K562 (cell line): Measurements from ENCODE around the gene SCN4B. TPM values are rescaled to one million over a fixed set of nuclear protein-coding genes. Genes with fewer than 3 reads are reported as not detected.

ENCODE experiments used
- ATAC-seq: fragments of 200-7000 bp; cut with Tn5 transposase; 3 replicates; pipeline ENCODE4 v1.9.1; 2020; ENCODE audit warnings: moderate library complexity
- BruUV-seq: library from RNA; stranded (reverse); fragments of 400-500 nt; replicated peaks from 2 replicates; lab custom pipeline; 2021; lab: Mats Ljungman, UMichigan
- CTCF ChIA-PET: fragments of 300-600 bp; formaldehyde crosslinking; extraction: SDS; loops from one replicate; lab custom pipeline; 2021; ENCODE audit warnings: low intra/inter-chr PET ratio; lab: Yijun Ruan, JAX
- POLR2A ChIA-PET: fragments of 300-600, 350-650 bp; sonication (Branson Sonifier 250); formaldehyde crosslinking; extraction: SDS; loops from one replicate; lab custom pipeline; 2021; ENCODE audit warnings: antibody characterized with exemption, inconsistent platforms; lab: Yijun Ruan, JAX
- DNase-seq, 4 experiments: peaks; one replicate each; pipeline versions ENCODE4 v3.0.0 to v3.0.0-alpha.2; 2011 to 2018; ENCODE audit warnings: low spot score in 3 of 4, mixed read lengths in 3 of 4; ENCODE audit errors: extremely low read depth in 1 of 4
- FAIRE-seq: peaks from 2 replicates; lab custom pipeline; 2011; peaks lifted over from hg19 to GRCh38; lab: Jason Lieb, UNC
- H2AFZ ChIP-seq: 2 replicates; pipeline ENCODE4 v1.6.0; 2011; ENCODE audit warnings: low read depth, low read length, control low read depth, inconsistent platforms
- H3K27ac ChIP-seq: fragments of 200-600 bp; 3 replicates; pipeline ENCODE4 v1.8.0; 2011; ENCODE audit warnings: low read depth, mild to moderate bottlenecking, control low read depth, inconsistent platforms, low read length, moderate library complexity, mixed read lengths; ENCODE audit errors: extremely low read depth
- H3K27me3 ChIP-seq, 2 experiments: fragments of 300-600 bp in 1 of 2; 2 replicates in 1 of 2; 3 replicates in 1 of 2; pipeline versions ENCODE4 v1.6.0 to v1.8.0; 2011; ENCODE audit warnings: inconsistent platforms in 2 of 2, low read length in 2 of 2, mild to moderate bottlenecking in 1 of 2, mixed read lengths in 1 of 2, moderate library complexity in 1 of 2; ENCODE audit not compliant: control insufficient read depth in 2 of 2, insufficient read depth in 2 of 2
- H3K36me3 ChIP-seq: fragments of 300-600 bp; 3 replicates; pipeline ENCODE4 v1.8.0; 2011; ENCODE audit warnings: mild to moderate bottlenecking, low read length, inconsistent platforms; ENCODE audit not compliant: control insufficient read depth, insufficient read depth
- H3K4me1 ChIP-seq, 2 experiments: fragments of 200-600 bp in 1 of 2; replicated peaks in 1 of 2; 2 replicates in 1 of 2; 3 replicates in 1 of 2; pipeline versions ENCODE4 v1.5.1 to v1.8.0; 2011; ENCODE audit warnings: inconsistent platforms in 2 of 2, low read length in 2 of 2, mild to moderate bottlenecking in 1 of 2, mixed read lengths in 1 of 2, moderate library complexity in 1 of 2; ENCODE audit not compliant: control insufficient read depth in 2 of 2, insufficient read depth in 2 of 2
- H3K4me2 ChIP-seq: 2 replicates; pipeline ENCODE4 v1.6.1; 2011; ENCODE audit warnings: low read length, control low read depth, inconsistent platforms, mixed read lengths; ENCODE audit not compliant: insufficient read depth
- H3K4me3 ChIP-seq: fragments of 200-600 bp; sonication (generic), shearing (Covaris generic); 2 replicates; pipeline ENCODE4 v1.5.1; 2016; ENCODE audit warnings: control low read depth, inconsistent platforms
- H3K79me2 ChIP-seq: fragments of 200-600 bp; 3 replicates; pipeline ENCODE4 v1.8.0; 2011; ENCODE audit warnings: low read length, inconsistent platforms; ENCODE audit not compliant: control insufficient read depth, insufficient read depth
- H3K9ac ChIP-seq, 2 experiments: 2 replicates each; pipeline versions ENCODE4 v1.6.0 to v1.6.1; 2011; ENCODE audit warnings: low read depth in 2 of 2, low read length in 2 of 2, control low read depth in 1 of 2, inconsistent platforms in 1 of 2, mild to moderate bottlenecking in 1 of 2, mixed read lengths in 1 of 2; ENCODE audit not compliant: insufficient read depth in 1 of 2
- H3K9me1 ChIP-seq: one replicate; pipeline ENCODE4 v1.6.0; 2011; ENCODE audit warnings: inconsistent platforms, mild to moderate bottlenecking, low read length, moderate library complexity; ENCODE audit not compliant: control insufficient read depth, insufficient read depth
- H3K9me3 ChIP-seq: replicated peaks from 2 replicates; pipeline ENCODE4 v1.5.1; 2011; ENCODE audit warnings: low read depth, low read length, inconsistent platforms; ENCODE audit not compliant: control insufficient read depth, insufficient read depth
- H4K20me1 ChIP-seq: replicated peaks from 2 replicates; pipeline ENCODE4 v1.6.1; 2011; ENCODE audit warnings: low read length, inconsistent platforms, mixed read lengths; ENCODE audit not compliant: control insufficient read depth, insufficient read depth
- DPF2 ChIP-seq: fragments of 450-650 bp; IDR thresholded peaks from 2 replicates; pipeline ENCODE4 v1.6.1; 2016
- EP300 ChIP-seq: IDR thresholded peaks from 2 replicates; pipeline ENCODE4 v1.6.1; 2012; ENCODE audit warnings: low read length, improper control_type of control experiment
- HNRNPLL ChIP-seq: fragments of 200-400 bp; formaldehyde crosslinking; IDR thresholded peaks from 2 replicates; pipeline ENCODE4 v1.6.1; 2017; ENCODE audit warnings: low read length, low read depth, mild to moderate bottlenecking; ENCODE audit not compliant: poor library complexity, severe bottlenecking
- MAFK ChIP-seq: IDR thresholded peaks from 2 replicates; pipeline ENCODE4 v1.6.1; 2011; ENCODE audit warnings: low read length, improper control_type of control experiment
- MCM2 ChIP-seq: fragments of 450-650 bp; IDR thresholded peaks from 2 replicates; pipeline ENCODE4 v1.6.1; 2017; ENCODE audit warnings: low read depth, mild to moderate bottlenecking
- PHB2 ChIP-seq: fragments of 450-650 bp; IDR thresholded peaks from 2 replicates; pipeline ENCODE4 v1.6.1; 2017; ENCODE audit warnings: low read depth
- POLR2AphosphoS2 ChIP-seq: IDR thresholded peaks from 2 replicates; pipeline ENCODE4 v1.6.1; 2012; ENCODE audit warnings: low read length, improper control_type of control experiment
- PPARD ChIP-seq: fragments of 250-450 bp; sonication (Bioruptor Pico); IDR thresholded peaks from 2 replicates; pipeline ENCODE4 v1.8.0; 2022; ENCODE audit warnings: inconsistent platforms, mild to moderate bottlenecking, moderate library complexity
- ZNF445 ChIP-seq: fragments of 250-450 bp; sonication (Bioruptor Pico); IDR thresholded peaks from 2 replicates; pipeline ENCODE4 v1.4.0; 2020; ENCODE audit warnings: low read depth, mild to moderate bottlenecking, moderate library complexity
- ZNF561 ChIP-seq: fragments of 450-650 bp; formaldehyde crosslinking; conservative IDR thresholded peaks from 2 replicates; pipeline ENCODE4 v1.4.0; 2020; ENCODE audit warnings: mild to moderate bottlenecking, moderate library complexity
- WGBS: fragments of 100-300 bp; shearing (Covaris generic); methylation state at CpG from one replicate; pipeline ENCODE4 v1.1.6; 2016; ENCODE audit warnings: low coverage, mixed read lengths; ENCODE audit not compliant: insufficient coverage; ENCODE audit errors: missing lambda C conversion rate; 5-methylcytosine and 5-hydroxymethylcytosine counted together
- in situ Hi-C: fragments of 300-500 bp; cut with MboI; formaldehyde crosslinking; loops from 4 replicates; pipeline ENCODE4 v1.15.0; 2018; ENCODE audit warnings: inconsistent platforms, mixed read lengths
- intact Hi-C: fragments of 100-400 bp; cut with micrococcal nuclease; formaldehyde crosslinking; loops from 2 replicates; pipeline ENCODE4 v1.14.2; 2022
- polyA plus RNA-seq, 8 experiments: library from polyadenylated mRNA; depleted of rRNA in 4 of 8; stranded (reverse) in 5 of 8; unstranded in 3 of 8; fragments of >200 nt; fragmentation: Nextera tagmentation in 2 of 8; fragmentation: Illumina TruSeq in 1 of 8; extraction: Ambion mirVana in 2 of 8; extraction: Trizol in 1 of 8; gene quantifications; 2 replicates each; pipeline versions ENCODE4 v1.2.1 to v1.2.3, GENCODE V29; 2011 to 2014; ENCODE audit warnings: inconsistent platforms in 1 of 8, missing spikeins in 1 of 8
- total RNA-seq, 7 experiments: library from RNA; depleted of rRNA in 6 of 7; stranded (reverse); fragments of >200 nt in 6 of 7; fragmentation: Illumina TruSeq in 2 of 7; extraction: Trizol in 2 of 7; gene quantifications; 2 replicates each; pipeline versions ENCODE4 v1.2.1 to v1.2.3, GENCODE V29; 2011 to 2021; ENCODE audit warnings: low replicate concordance in 1 of 7
- TF ChIP-seq, protein P1 (sequence below): fragments of 200-800 bp; sonication (Bioruptor generic); IDR thresholded peaks from 2 replicates; pipeline ENCODE4 v1.6.1; 2017; ENCODE audit warnings: missing genetic modification characterization, missing compliant biosample characterization
- TF ChIP-seq, protein P2 (sequence below): fragments of 250-450 bp; sonication (Bioruptor Pico); IDR thresholded peaks from 2 replicates; pipeline ENCODE4 v1.5.0; 2022; ENCODE audit warnings: mild to moderate bottlenecking
- TF ChIP-seq, protein P3 (sequence below): fragments of 250-450 bp; sonication (Bioruptor Pico); IDR thresholded peaks from 2 replicates; pipeline ENCODE4 v1.8.0; 2021; ENCODE audit warnings: borderline replicate concordance, mild to moderate bottlenecking, moderate library complexity; ENCODE audit not compliant: poor library complexity, severe bottlenecking
- TF ChIP-seq, protein P4 (sequence below): fragments of 450-650 bp; formaldehyde crosslinking; conservative IDR thresholded peaks from 2 replicates; pipeline ENCODE4 v1.4.0; 2022; ENCODE audit warnings: mild to moderate bottlenecking, missing genetic modification characterization
- TF ChIP-seq, protein P5 (sequence below): fragments of 450-650 bp; conservative IDR thresholded peaks from 2 replicates; pipeline ENCODE4 v1.6.1; 2016; ENCODE audit warnings: missing genetic modification characterization, low read depth, mild to moderate bottlenecking, control low read depth, missing compliant biosample characterization

SCN4B gene
- total and polyA plus RNA-seq, 9 of the 15 experiments (the other 6 are each of a cell fraction or from before 2014, with no cell fraction given) = 0.03 TPM; not detected in 8

DNA sequence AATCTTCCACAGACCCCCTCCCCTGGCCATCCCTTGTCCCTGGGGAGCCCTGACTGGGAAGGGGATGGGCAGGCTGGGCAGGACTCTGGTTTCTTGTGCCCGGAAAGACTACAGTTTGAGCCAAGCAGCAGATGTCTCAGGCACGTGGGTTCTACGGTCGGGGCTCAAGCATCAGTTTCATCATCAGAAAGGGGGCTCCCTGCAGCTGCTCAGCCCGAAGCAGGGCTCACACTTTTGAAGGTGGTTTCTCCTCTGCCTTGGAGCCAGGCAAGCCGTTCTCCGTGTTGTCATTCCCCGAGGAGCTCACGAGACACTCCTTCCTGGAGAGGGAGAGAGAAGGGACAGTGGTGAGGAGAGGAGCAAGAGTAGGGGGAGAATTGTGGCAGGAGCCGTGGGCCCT is 15.8 kb downstream of the SCN4B start (continued):
- TF ChIP-seq, protein P1, sequence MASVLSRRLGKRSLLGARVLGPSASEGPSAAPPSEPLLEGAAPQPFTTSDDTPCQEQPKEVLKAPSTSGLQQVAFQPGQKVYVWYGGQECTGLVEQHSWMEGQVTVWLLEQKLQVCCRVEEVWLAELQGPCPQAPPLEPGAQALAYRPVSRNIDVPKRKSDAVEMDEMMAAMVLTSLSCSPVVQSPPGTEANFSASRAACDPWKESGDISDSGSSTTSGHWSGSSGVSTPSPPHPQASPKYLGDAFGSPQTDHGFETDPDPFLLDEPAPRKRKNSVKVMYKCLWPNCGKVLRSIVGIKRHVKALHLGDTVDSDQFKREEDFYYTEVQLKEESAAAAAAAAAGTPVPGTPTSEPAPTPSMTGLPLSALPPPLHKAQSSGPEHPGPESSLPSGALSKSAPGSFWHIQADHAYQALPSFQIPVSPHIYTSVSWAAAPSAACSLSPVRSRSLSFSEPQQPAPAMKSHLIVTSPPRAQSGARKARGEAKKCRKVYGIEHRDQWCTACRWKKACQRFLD (CRISPR knock-in tag) = no peak
- TF ChIP-seq, protein P2, sequence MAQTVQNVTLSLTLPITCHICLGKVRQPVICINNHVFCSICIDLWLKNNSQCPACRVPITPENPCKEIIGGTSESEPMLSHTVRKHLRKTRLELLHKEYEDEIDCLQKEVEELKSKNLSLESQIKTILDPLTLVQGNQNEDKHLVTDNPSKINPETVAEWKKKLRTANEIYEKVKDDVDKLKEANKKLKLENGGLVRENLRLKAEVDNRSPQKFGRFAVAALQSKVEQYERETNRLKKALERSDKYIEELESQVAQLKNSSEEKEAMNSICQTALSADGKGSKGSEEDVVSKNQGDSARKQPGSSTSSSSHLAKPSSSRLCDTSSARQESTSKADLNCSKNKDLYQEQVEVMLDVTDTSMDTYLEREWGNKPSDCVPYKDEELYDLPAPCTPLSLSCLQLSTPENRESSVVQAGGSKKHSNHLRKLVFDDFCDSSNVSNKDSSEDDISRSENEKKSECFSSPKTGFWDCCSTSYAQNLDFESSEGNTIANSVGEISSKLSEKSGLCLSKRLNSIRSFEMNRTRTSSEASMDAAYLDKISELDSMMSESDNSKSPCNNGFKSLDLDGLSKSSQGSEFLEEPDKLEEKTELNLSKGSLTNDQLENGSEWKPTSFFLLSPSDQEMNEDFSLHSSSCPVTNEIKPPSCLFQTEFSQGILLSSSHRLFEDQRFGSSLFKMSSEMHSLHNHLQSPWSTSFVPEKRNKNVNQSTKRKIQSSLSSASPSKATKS = no peak
- TF ChIP-seq ZNF445 = no peak
- TF ChIP-seq, all 486 proteins: peak for 0

DNA sequence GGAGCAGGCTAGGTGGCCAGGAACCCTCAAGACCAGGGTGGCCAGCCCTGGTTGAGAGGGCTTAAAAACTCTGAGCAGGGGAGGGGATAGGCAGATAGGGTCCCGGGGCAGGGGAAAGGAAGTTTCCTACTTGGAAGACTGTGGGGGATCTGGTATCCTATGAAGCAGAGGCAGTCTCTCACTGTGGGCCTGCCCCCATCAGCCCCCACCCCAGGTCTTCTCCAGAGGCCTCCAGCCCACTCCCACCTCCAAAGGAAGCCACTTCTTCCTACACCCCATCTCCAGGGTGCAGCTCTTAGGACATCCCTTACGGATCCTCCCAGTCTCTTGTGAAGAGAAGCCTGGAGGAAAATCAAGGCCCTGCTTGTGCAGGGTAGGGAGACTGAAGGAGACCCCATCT is 16.3 kb downstream of the SCN4B start:
- Histone ChIP-seq H3K9me1 (peaks cover 3% of the 10 kb centered on the region), H3K9ac (no peak overlapping the region), H3K4me1 (no peaks in the 10 kb centered on the region), H3K27ac (no peak overlapping the region), H3K27me3 (peaks cover 22 to 64% of the 10 kb centered on the region in 2 experiments), H3K79me2 (no peaks in the 10 kb centered on the region), H4K20me1 (no peaks in the 10 kb centered on the region; the same call in 1 of the 2 replicates), H3K4me3 (no peak overlapping the region), H3K9me3 (no peaks in the 10 kb centered on the region), H3K4me2 (no peak overlapping the region), H3K36me3 (no peaks in the 10 kb centered on the region), H2AFZ (no peak overlapping the region)
- POLR2A ChIA-PET = interaction anchor here (0.6 to 0.9 kb wide), 2 partner anchors 12 to 24 kb away, joined by 3 to 4 read pairs; no protein-coding TSS in a partner anchor
- 0% methylated on average over 2 of the region's 2 CpGs for WGBS
- ATAC-seq (no peak), DNase-seq (no peak), FAIRE-seq (no peak)
- TF ChIP-seq, protein P3, sequence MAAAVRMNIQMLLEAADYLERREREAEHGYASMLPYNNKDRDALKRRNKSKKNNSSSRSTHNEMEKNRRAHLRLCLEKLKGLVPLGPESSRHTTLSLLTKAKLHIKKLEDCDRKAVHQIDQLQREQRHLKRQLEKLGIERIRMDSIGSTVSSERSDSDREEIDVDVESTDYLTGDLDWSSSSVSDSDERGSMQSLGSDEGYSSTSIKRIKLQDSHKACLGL = no peak
- TF ChIP-seq PHB2 (no peak), POLR2AphosphoS2 (no peak), DPF2 (no peak), EP300 (no peak), HNRNPLL (no peak), MCM2 (no peak), MAFK (no peak), PPARD (CRISPR knock-in tag) (no peak), ZNF561 (no peak)
- TF ChIP-seq, protein P4, sequence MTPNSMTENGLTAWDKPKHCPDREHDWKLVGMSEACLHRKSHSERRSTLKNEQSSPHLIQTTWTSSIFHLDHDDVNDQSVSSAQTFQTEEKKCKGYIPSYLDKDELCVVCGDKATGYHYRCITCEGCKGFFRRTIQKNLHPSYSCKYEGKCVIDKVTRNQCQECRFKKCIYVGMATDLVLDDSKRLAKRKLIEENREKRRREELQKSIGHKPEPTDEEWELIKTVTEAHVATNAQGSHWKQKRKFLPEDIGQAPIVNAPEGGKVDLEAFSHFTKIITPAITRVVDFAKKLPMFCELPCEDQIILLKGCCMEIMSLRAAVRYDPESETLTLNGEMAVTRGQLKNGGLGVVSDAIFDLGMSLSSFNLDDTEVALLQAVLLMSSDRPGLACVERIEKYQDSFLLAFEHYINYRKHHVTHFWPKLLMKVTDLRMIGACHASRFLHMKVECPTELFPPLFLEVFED (CRISPR knock-in tag) = no peak
- TF ChIP-seq, protein P5, sequence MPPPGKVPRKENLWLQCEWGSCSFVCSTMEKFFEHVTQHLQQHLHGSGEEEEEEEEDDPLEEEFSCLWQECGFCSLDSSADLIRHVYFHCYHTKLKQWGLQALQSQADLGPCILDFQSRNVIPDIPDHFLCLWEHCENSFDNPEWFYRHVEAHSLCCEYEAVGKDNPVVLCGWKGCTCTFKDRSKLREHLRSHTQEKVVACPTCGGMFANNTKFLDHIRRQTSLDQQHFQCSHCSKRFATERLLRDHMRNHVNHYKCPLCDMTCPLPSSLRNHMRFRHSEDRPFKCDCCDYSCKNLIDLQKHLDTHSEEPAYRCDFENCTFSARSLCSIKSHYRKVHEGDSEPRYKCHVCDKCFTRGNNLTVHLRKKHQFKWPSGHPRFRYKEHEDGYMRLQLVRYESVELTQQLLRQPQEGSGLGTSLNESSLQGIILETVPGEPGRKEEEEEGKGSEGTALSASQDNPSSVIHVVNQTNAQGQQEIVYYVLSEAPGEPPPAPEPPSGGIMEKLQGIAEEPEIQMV (tag) = no peak
- in situ Hi-C loops = no loop called here
- BruUV-seq = no TSS peak
- intact Hi-C loops = no loop called here
- CTCF ChIA-PET = no interaction called here
